Gastrocnemius medialis (tissue), 4 donors: ENCODE measurements around the gene RNASET2. TPM values are rescaled to one million over a fixed set of nuclear protein-coding genes. Genes with fewer than 3 reads are reported as not detected.

Experiments
- ATAC-seq, 2 donors: fragments of 150-250 bp; one replicate each; pipeline ENCODE4 v1.9.1; 2016
- DNase-seq, 2 donors: peaks; one replicate each; pipeline ENCODE4 v3.0.0-alpha.2; 2019
- H3K27ac ChIP-seq, 4 donors: fragments of 200-600 bp; sonication (generic); 1 replicate in 1 of 4; 2 replicates in 3 of 4; pipeline ENCODE4 v1.5.1; 2016 to 2018; ENCODE audit warnings: mild to moderate bottlenecking in 2 of 4, moderate library complexity in 1 of 4
- H3K27me3 ChIP-seq, 3 donors: fragments of 200-600 bp; sonication (generic) in 2 of 3; 1 replicate in 1 of 3; 2 replicates in 2 of 3; pipeline versions ENCODE4 v1.5.1 to v1.6.0; 2016 to 2019; ENCODE audit warnings: mild to moderate bottlenecking in 1 of 3, moderate library complexity in 1 of 3
- H3K36me3 ChIP-seq, 2 donors: fragments of 200-600 bp; sonication (generic) in 1 of 2; one replicate each; pipeline ENCODE4 v1.5.1; 2017 to 2018
- H3K4me1 ChIP-seq, 2 donors: fragments of 200-600 bp; sonication (generic) in 1 of 2; one replicate each; pipeline ENCODE4 v1.5.1; 2016 to 2017; ENCODE audit warnings: mild to moderate bottlenecking in 2 of 2
- H3K4me3 ChIP-seq, 4 donors: fragments of 200-600 bp; sonication (generic) in 3 of 4; 1 replicate in 1 of 4; 2 replicates in 3 of 4; pipeline ENCODE4 v1.5.1; 2016 to 2019; ENCODE audit warnings: mild to moderate bottlenecking in 2 of 4
- H3K9me3 ChIP-seq, 3 donors: fragments of 200-600 bp; sonication (generic) in 2 of 3; 1 replicate in 1 of 3; 2 replicates in 2 of 3; pipeline ENCODE4 v1.5.1; 2016 to 2019
- CTCF ChIP-seq, 5 experiments: fragments of 450-650 bp in 3 of 5; fragments of 200-600 bp in 2 of 5; sonication (generic) in 2 of 5; IDR thresholded peaks in 4 of 5; conservative IDR thresholded peaks in 1 of 5; 1 replicate in 4 of 5; 2 replicates in 1 of 5; pipeline ENCODE4 v1.5.1; 2016 to 2019; ENCODE audit warnings: antibody characterized with exemption in 5 of 5, mild to moderate bottlenecking in 3 of 5, moderate library complexity in 3 of 5
- POLR2A ChIP-seq, 2 donors: fragments of 450-650 bp; IDR thresholded peaks; one replicate each; pipeline ENCODE4 v1.6.1; 2017; ENCODE audit warnings: antibody characterized with exemption in 2 of 2, mild to moderate bottlenecking in 2 of 2, moderate library complexity in 2 of 2
- in situ Hi-C, 4 donors: fragments of 200-750 bp; cut with MboI; loops; one replicate each; pipeline versions ENCODE4 v1.15.0 to v1.8.0; 2017; ENCODE audit warnings: low sequenced_read_pairs in 4 of 4
- intact Hi-C: fragments of 100-400 bp; cut with DNase I; formaldehyde crosslinking; loops from one replicate; pipeline ENCODE4 v1.15.1; 2023; ENCODE audit warnings: low total_unique reads
- total RNA-seq, 4 donors: library from RNA; depleted of rRNA; stranded (reverse); fragments of >200 nt; gene quantifications; one replicate each; pipeline versions ENCODE4 v1.1.0 to v1.2.3, GENCODE V29; 2016

The RNASET2 gene
- total RNA-seq, 4 donors from 2014 or later: 4.9 to 9.6 (median 6.5) TPM

DNA sequence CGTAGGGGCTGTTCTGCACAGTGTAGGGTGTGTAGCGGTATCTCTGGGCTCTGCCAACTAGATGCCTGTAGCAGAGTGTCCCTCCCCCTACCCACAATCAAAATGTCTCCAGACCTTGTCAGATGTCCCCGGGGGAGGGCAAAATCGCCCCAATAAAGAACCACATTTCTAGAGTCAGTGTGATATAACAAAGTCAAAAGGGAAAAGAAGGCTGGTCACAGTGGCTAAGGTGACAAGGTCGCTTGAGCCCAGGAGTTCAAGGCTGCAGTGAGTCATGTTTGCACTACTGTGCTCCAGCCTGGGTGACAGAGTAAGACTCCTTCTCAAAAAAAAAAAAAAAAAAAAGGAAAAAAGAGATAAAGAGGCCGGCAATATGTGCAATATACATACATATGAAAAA, 31.1 kb upstream of the RNASET2 start:
- intact Hi-C loops (no loop called here), in situ Hi-C loops (loop anchor here in 3 of 4 donors (25.0 kb wide), 1 partner anchor 200 kb away; no protein-coding TSS in a partner anchor)
- H3K4me1 ChIP-seq: no peaks in the 10 kb centered on the region
- H3K4me3 ChIP-seq: no peak overlapping the region
- no peaks in the 10 kb centered on the region for H3K27me3 ChIP-seq
- H3K27ac ChIP-seq: no peak overlapping the region
- DNase-seq: no peak
- no peak for TF ChIP-seq CTCF (IDR thresholded peaks at IDR 0.05 in 4 of 5, conservative IDR thresholded peaks at IDR 0.05 in 1 of 5)
- no peak for TF ChIP-seq POLR2A (IDR thresholded peaks at IDR 0.05)
- no peak for ATAC-seq
- H3K9me3 ChIP-seq: no peaks in the 10 kb centered on the region
- no peaks in the 10 kb centered on the region for H3K36me3 ChIP-seq

DNA sequence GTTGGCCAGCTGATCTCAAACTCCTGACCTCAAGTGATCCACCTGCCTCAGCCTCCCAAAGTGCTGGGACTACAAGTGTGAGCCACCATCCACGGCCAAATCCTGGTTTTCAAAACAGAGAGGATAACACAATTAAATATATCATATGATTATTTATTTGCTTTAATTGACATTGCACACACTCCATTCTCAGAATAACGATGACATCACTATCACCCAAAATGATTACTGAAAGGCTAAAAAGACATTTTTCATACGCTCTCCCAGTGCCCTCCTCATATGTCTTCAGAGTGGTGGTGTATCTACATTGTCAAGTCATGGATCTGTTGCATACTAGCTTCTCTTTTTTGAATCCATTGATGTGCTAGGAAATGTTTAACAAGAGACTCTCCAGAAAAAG, 24.4 kb upstream of the RNASET2 start:
- intact Hi-C loops: no loop called here

GRCh38 chr6:166977621-166978525, 21.5 kb upstream of the RNASET2 start:
- no peak overlapping the region for H3K4me3 ChIP-seq
- no peaks in the 10 kb centered on the region for H3K4me1 ChIP-seq
- in situ Hi-C loops (loop anchor here in 3 of 4 donors (25.0 kb wide), 1 partner anchor 191 kb away; no protein-coding TSS in a partner anchor), intact Hi-C loops (no loop called here)
- H3K27me3 ChIP-seq: no peaks in the 10 kb centered on the region
- no peaks in the 10 kb centered on the region for H3K9me3 ChIP-seq
- no peak for TF ChIP-seq CTCF (IDR thresholded peaks at IDR 0.05 in 4 of 5, conservative IDR thresholded peaks at IDR 0.05 in 1 of 5)
- TF ChIP-seq POLR2A (IDR thresholded peaks at IDR 0.05): no peak
- H3K36me3 ChIP-seq: no peaks in the 10 kb centered on the region
- ATAC-seq (no peak), DNase-seq (no peak)
- no peak overlapping the region for H3K27ac ChIP-seq

More for the DNA sequence above, 24.4 kb upstream of the RNASET2 start:
- no peak for DNase-seq
- ATAC-seq: no peak
- H3K4me3 ChIP-seq: no peak overlapping the region
- no peak overlapping the region for H3K27ac ChIP-seq
- no peaks in the 10 kb centered on the region for H3K36me3 ChIP-seq
- no peaks in the 10 kb centered on the region for H3K4me1 ChIP-seq
- no peaks in the 10 kb centered on the region for H3K9me3 ChIP-seq
- in situ Hi-C loops: loop anchor here in 3 of 4 donors (25.0 kb wide), 1 partner anchor 193 kb away; no protein-coding TSS in a partner anchor
- TF ChIP-seq POLR2A (IDR thresholded peaks at IDR 0.05): no peak
- no peak for TF ChIP-seq CTCF (IDR thresholded peaks at IDR 0.05 in 4 of 5, conservative IDR thresholded peaks at IDR 0.05 in 1 of 5)
- H3K27me3 ChIP-seq: no peaks in the 10 kb centered on the region

- no peak for TF ChIP-seq POLR2A (IDR thresholded peaks at IDR 0.05)
- no peak for TF ChIP-seq CTCF (IDR thresholded peaks at IDR 0.05 in 4 of 5, conservative IDR thresholded peaks at IDR 0.05 in 1 of 5)
- intact Hi-C loops: no loop called here
- in situ Hi-C loops: loop anchor here in 3 of 4 donors (25.0 kb wide), 1 partner anchor 189 kb away; no protein-coding TSS in a partner anchor
These were observed 20.3 kb upstream of the RNASET2 start for GRCh38 chr6:166976636-166977035.

More at GRCh38 chr6:166976636-166977035, 20.3 kb upstream of the RNASET2 start:
- Histone ChIP-seq H3K9me3 (no peaks in the 10 kb centered on the region), H3K27me3 (no peaks in the 10 kb centered on the region), H3K27ac (no peak overlapping the region), H3K36me3 (no peaks in the 10 kb centered on the region), H3K4me1 (no peaks in the 10 kb centered on the region), H3K4me3 (no peak overlapping the region)
- ATAC-seq (no peak), DNase-seq (no peak)
